Mucosa of descending colon (tissue), 3 donors: Measurements from ENCODE around the gene CPSF4. TPM values are rescaled to one million over a fixed set of nuclear protein-coding genes. Genes with fewer than 3 reads are reported as not detected.

Source experiments
- ATAC-seq: fragments of 200-7000 bp; cut with Tn5 transposase; one replicate; pipeline ENCODE4 v1.9.1; 2020; ENCODE audit warnings: mild to moderate bottlenecking, moderate library complexity
- DNase-seq, 3 donors: peaks; one replicate each; pipeline ENCODE4 v3.0.0-alpha.2; 2020
- H3K36me3 ChIP-seq: fragments of 200-600 bp; one replicate; pipeline ENCODE4 v1.8.0; 2021; ENCODE audit warnings: low read depth, mild to moderate bottlenecking
- H3K4me1 ChIP-seq: fragments of 200-600 bp; one replicate; pipeline ENCODE4 v1.8.0; 2021; ENCODE audit warnings: low read depth, mild to moderate bottlenecking
- H3K4me3 ChIP-seq: fragments of 200-600 bp; one replicate; pipeline ENCODE4 v1.8.0; 2021; ENCODE audit warnings: mild to moderate bottlenecking
- H3K9me3 ChIP-seq: fragments of 200-600 bp; one replicate; pipeline ENCODE4 v1.8.0; 2021; ENCODE audit warnings: mild to moderate bottlenecking
- intact Hi-C, 2 donors: fragments of 100-400 bp; cut with DNase I in 1 of 2; cut with micrococcal nuclease in 1 of 2; formaldehyde crosslinking; loops; one replicate each; pipeline versions ENCODE4 v1.11.0 to v1.11.1; 2022; cut with DNase I, micrococcal nuclease
- total RNA-seq, 3 donors: library from RNA; stranded (reverse); fragmentation: NEBNext Ultra II Directional in 2 of 3; extraction: Animal tissue kit (Norgen Biotek cat#: 25700) in 2 of 3; gene quantifications; one replicate each; pipeline versions ENCODE4 v1.2.1 to v1.2.4, GENCODE V29; 2021 to 2023
- TF ChIP-seq, protein P1 (sequence below): fragments of 200-600 bp; IDR thresholded peaks from one replicate; pipeline ENCODE4 v1.8.0; 2022; ENCODE audit warnings: antibody characterized with exemption, mild to moderate bottlenecking
- donor health status: DM: no; HTN: no; CAD: no; lungs with moderate emphysema.
- donor health status: DM: no; HTN: no; CAD: no.
- donor health status: DM: no; HTN: yes; CAD: no.

Gene CPSF4
- total RNA-seq, 3 donors from 2014 or later = 23.2 to 33.5 (median 24.8) TPM

GRCh38 chr7:99420213-99420612 is 18.5 kb upstream of the CPSF4 start:
- peaks cover 4% of the 10 kb centered on the region for H3K4me1 ChIP-seq
- H3K36me3 ChIP-seq = peaks cover 24% of the 10 kb centered on the region
- ATAC-seq (no peak), DNase-seq (no peak)
- H3K4me3 ChIP-seq = no peak overlapping the region
- TF ChIP-seq, protein P1, sequence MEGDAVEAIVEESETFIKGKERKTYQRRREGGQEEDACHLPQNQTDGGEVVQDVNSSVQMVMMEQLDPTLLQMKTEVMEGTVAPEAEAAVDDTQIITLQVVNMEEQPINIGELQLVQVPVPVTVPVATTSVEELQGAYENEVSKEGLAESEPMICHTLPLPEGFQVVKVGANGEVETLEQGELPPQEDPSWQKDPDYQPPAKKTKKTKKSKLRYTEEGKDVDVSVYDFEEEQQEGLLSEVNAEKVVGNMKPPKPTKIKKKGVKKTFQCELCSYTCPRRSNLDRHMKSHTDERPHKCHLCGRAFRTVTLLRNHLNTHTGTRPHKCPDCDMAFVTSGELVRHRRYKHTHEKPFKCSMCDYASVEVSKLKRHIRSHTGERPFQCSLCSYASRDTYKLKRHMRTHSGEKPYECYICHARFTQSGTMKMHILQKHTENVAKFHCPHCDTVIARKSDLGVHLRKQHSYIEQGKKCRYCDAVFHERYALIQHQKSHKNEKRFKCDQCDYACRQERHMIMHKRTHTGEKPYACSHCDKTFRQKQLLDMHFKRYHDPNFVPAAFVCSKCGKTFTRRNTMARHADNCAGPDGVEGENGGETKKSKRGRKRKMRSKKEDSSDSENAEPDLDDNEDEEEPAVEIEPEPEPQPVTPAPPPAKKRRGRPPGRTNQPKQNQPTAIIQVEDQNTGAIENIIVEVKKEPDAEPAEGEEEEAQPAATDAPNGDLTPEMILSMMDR = no peak
- intact Hi-C loops = no loop called here
- H3K9me3 ChIP-seq = no peaks in the 10 kb centered on the region

DNA sequence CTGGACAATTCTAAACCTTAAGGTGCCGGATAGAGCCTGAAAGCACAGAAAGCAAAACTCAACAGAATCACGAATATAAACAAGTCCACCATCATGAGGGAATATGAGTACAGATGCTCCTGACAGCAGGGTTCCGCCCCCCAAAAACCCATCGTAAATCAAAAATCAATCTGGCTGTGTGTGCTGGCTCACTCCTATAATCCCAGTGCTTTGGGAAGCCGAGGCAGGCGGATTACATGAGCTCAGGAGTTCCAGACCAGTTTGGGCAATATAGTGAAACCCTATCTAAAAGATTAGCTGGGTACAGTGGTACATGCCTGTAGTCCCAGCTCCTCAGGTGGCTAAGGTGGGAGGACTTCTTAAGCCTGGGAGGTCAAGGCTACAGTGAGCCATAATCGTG is 17.8 kb upstream of the CPSF4 start:
- DNase-seq (no peak), ATAC-seq (no peak)
- TF ChIP-seq, protein P1 = no peak
- Histone ChIP-seq H3K4me1 (peaks cover 4% of the 10 kb centered on the region), H3K4me3 (no peak overlapping the region), H3K36me3 (peaks cover 23% of the 10 kb centered on the region), H3K9me3 (no peaks in the 10 kb centered on the region)
- intact Hi-C loops = no loop called here

GRCh38 chr7:99422186-99422585 is 16.6 kb upstream of the CPSF4 start:
- DNase-seq = no peak
- Histone ChIP-seq H3K4me3 (no peak overlapping the region), H3K9me3 (no peaks in the 10 kb centered on the region), H3K36me3 (peaks cover 15% of the 10 kb centered on the region), H3K4me1 (peaks cover 4% of the 10 kb centered on the region)
- TF ChIP-seq, protein P1 = no peak
- intact Hi-C loops = no loop called here
- ATAC-seq = no peak

- TF ChIP-seq, protein P1 = no peak
- intact Hi-C loops = no loop called here
- peaks cover 4% of the 10 kb centered on the region for H3K4me1 ChIP-seq
- DNase-seq (peak in 1 of 3 donors; percentile 46), ATAC-seq (peak; percentile 87)
- H3K36me3 ChIP-seq = peaks cover 11% of the 10 kb centered on the region
- H3K9me3 ChIP-seq = no peaks in the 10 kb centered on the region
- no peak overlapping the region for H3K4me3 ChIP-seq
Measured at GRCh38 chr7:99422625-99423024, 16.1 kb upstream of the CPSF4 start.

GRCh38 chr7:99424932-99425730 is 13.6 kb upstream of the CPSF4 start:
- H3K9me3 ChIP-seq = no peaks in the 10 kb centered on the region
- ATAC-seq = no peak
- no peak for DNase-seq
- intact Hi-C loops = no loop called here
- no peak overlapping the region for H3K4me3 ChIP-seq
- no peaks in the 10 kb centered on the region for H3K36me3 ChIP-seq
- TF ChIP-seq, protein P1 = no peak
- H3K4me1 ChIP-seq = peaks cover 4% of the 10 kb centered on the region
